Activated CD8-positive, alpha-beta T cell treated with anti-CD3 and anti-CD28 coated beads for 36 hours (primary cell): Measurements from ENCODE around the gene ATXN3. TPM values are rescaled to one million over a fixed set of nuclear protein-coding genes. Genes with fewer than 3 reads are reported as not detected.

ENCODE experiments used
- ATAC-seq: fragments of 200-7000 bp; cut with Tn5 transposase; one replicate; pipeline ENCODE4 v1.10.0; 2021; ENCODE audit warnings: mild to moderate bottlenecking, moderate library complexity
- CTCF ChIA-PET: fragments of 350-600 bp; sonication (Branson Sonifier 250); formaldehyde crosslinking; loops from one replicate; lab custom pipeline; 2021; ENCODE audit warnings: antibody characterized with exemption; lab: Charles Lee
- POLR2A ChIA-PET: fragments of 350-600 bp; sonication (Branson Sonifier 250); formaldehyde crosslinking; loops from one replicate; lab custom pipeline; 2021; ENCODE audit warnings: antibody characterized with exemption; lab: Charles Lee
- DNase-seq: peaks from one replicate; pipeline ENCODE4 v3.0.0-alpha.2; 2020
- H3K27ac Mint-ChIP-seq: one replicate; pipeline ENCODE4 v1.8.0; 2021; ENCODE audit warnings: mild to moderate bottlenecking, mixed read lengths
- H3K27me3 Mint-ChIP-seq: one replicate; pipeline ENCODE4 v1.8.0; 2021; ENCODE audit warnings: mixed read lengths
- H3K36me3 Mint-ChIP-seq: one replicate; pipeline ENCODE4 v1.8.0; 2021; ENCODE audit warnings: low read depth, mixed read lengths
- H3K4me1 Mint-ChIP-seq: one replicate; pipeline ENCODE4 v1.8.0; 2021; ENCODE audit warnings: low read depth, mixed read lengths
- H3K4me3 Mint-ChIP-seq: one replicate; pipeline ENCODE4 v1.8.0; 2021; ENCODE audit warnings: mild to moderate bottlenecking, moderate library complexity, mixed read lengths
- H3K9me3 Mint-ChIP-seq: one replicate; pipeline ENCODE4 v1.8.0; 2021; ENCODE audit warnings: mixed read lengths
- intact Hi-C: fragments of 100-400 bp; cut with micrococcal nuclease; formaldehyde crosslinking; loops from one replicate; pipeline ENCODE4 v1.10.0; 2022
- total RNA-seq, 2 experiments: library from RNA; stranded (reverse); gene quantifications; one replicate each; pipeline ENCODE4 v1.2.3, GENCODE V29; 2021
- TF ChIP-seq, protein P1 (sequence below): fragments of 200-600 bp; IDR thresholded peaks from one replicate; pipeline ENCODE4 v1.8.0; 2022; ENCODE audit warnings: antibody characterized with exemption, mild to moderate bottlenecking

The ATXN3 gene
- total RNA-seq, 2 experiments from 2014 or later = 28.4 to 29.7 TPM

- H3K27ac Mint-ChIP-seq = no peak overlapping the region
- no peaks in the 10 kb centered on the region for H3K9me3 Mint-ChIP-seq
- no peak overlapping the region for H3K4me3 Mint-ChIP-seq
- ChIA-PET CTCF (interaction anchor here (1.7 to 1.9 kb wide), 2 partner anchors 19 to 25 kb away, joined by 4 to 6 read pairs; partner anchors contain the start of gene TRIP11), POLR2A (interaction anchor here (0.6 kb wide), 1 partner anchor 673 kb away, joined by 3 read pairs; no protein-coding TSS in a partner anchor)
- intact Hi-C loops = no loop called here
- ATAC-seq (no peak), DNase-seq (no peak)
- no peaks in the 10 kb centered on the region for H3K27me3 Mint-ChIP-seq
- peaks cover 9% of the 10 kb centered on the region for H3K36me3 Mint-ChIP-seq
- peaks cover 10% of the 10 kb centered on the region for H3K4me1 Mint-ChIP-seq
- TF ChIP-seq, protein P1, sequence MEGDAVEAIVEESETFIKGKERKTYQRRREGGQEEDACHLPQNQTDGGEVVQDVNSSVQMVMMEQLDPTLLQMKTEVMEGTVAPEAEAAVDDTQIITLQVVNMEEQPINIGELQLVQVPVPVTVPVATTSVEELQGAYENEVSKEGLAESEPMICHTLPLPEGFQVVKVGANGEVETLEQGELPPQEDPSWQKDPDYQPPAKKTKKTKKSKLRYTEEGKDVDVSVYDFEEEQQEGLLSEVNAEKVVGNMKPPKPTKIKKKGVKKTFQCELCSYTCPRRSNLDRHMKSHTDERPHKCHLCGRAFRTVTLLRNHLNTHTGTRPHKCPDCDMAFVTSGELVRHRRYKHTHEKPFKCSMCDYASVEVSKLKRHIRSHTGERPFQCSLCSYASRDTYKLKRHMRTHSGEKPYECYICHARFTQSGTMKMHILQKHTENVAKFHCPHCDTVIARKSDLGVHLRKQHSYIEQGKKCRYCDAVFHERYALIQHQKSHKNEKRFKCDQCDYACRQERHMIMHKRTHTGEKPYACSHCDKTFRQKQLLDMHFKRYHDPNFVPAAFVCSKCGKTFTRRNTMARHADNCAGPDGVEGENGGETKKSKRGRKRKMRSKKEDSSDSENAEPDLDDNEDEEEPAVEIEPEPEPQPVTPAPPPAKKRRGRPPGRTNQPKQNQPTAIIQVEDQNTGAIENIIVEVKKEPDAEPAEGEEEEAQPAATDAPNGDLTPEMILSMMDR = no peak
These were observed 84.9 kb downstream of the ATXN3 start for GRCh38 chr14:92021523-92021922.

GRCh38 chr14:92014040-92014439 is 92.3 kb downstream of the ATXN3 start:
- Mint-ChIP-seq H3K36me3 (peaks cover 27% of the 10 kb centered on the region), H3K4me3 (no peak overlapping the region), H3K27me3 (no peaks in the 10 kb centered on the region), H3K9me3 (no peaks in the 10 kb centered on the region), H3K27ac (peak overlapping the region; percentile 62), H3K4me1 (peaks cover 26% of the 10 kb centered on the region)
- TF ChIP-seq, protein P1 = no peak
- ATAC-seq (peak; percentile 55), DNase-seq (no peak)
- CTCF ChIA-PET = interaction anchor here (3.8 kb wide), 1 partner anchor 17 kb away, joined by 22 read pairs; no protein-coding TSS in a partner anchor
- POLR2A ChIA-PET = no interaction called here
- intact Hi-C loops = no loop called here

- Mint-ChIP-seq H3K4me1 (peaks cover 25% of the 10 kb centered on the region), H3K27me3 (no peaks in the 10 kb centered on the region), H3K9me3 (no peaks in the 10 kb centered on the region), H3K27ac (peak overlapping the region; percentile 32), H3K36me3 (peaks cover 36% of the 10 kb centered on the region), H3K4me3 (no peak overlapping the region)
- ATAC-seq = no peak
- DNase-seq = no peak
- intact Hi-C loops = no loop called here
- POLR2A ChIA-PET = interaction anchor here (0.9 kb wide), 1 partner anchor 50 kb away, joined by 3 read pairs; no protein-coding TSS in a partner anchor
- CTCF ChIA-PET = interaction anchor here (1.1 to 3.8 kb wide), 2 partner anchors 8 to 15 kb away, joined by 3 to 22 read pairs; no protein-coding TSS in a partner anchor
- TF ChIP-seq, protein P1 = no peak
These were observed 94.1 kb downstream of the ATXN3 start for GRCh38 chr14:92012121-92012748.

DNA sequence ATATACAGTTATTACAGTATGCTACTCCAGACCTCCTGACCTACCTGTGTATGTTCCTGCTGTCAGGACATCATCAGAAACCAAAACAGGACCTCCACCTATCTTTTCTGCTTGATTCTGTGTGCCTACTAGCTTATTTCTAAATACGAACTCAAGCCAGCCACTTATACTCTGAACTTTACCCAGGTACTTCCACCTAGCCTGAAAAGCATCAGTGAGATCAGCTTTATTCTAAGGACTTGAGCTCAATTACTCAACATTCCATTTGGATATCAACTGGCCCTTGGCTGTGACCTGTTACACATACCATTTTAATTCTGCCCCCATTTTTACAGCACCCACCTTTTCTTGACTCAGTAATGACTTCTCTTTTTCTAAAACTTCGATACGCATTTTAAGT is 95.7 kb downstream of the ATXN3 start:
- peaks cover 31% of the 10 kb centered on the region for H3K4me1 Mint-ChIP-seq
- ChIA-PET POLR2A (no interaction called here), CTCF (interaction anchor here (1.1 to 1.6 kb wide), 2 partner anchors 14 to 99 kb away, joined by 3 to 9 read pairs; no protein-coding TSS in a partner anchor)

More for the DNA sequence above, 95.7 kb downstream of the ATXN3 start:
- intact Hi-C loops = no loop called here
- DNase-seq (no peak), ATAC-seq (no peak)
- no peak overlapping the region for H3K27ac Mint-ChIP-seq
- H3K36me3 Mint-ChIP-seq = peaks cover 39% of the 10 kb centered on the region
- TF ChIP-seq, protein P1 = no peak
- H3K9me3 Mint-ChIP-seq = no peaks in the 10 kb centered on the region
- H3K27me3 Mint-ChIP-seq = no peaks in the 10 kb centered on the region
- no peak overlapping the region for H3K4me3 Mint-ChIP-seq
